Brain pericyte (primary cell): ENCODE data around the gene ECEL1.
"Not testable (repeated sequence)": the region's sequence is repeated elsewhere in the genome, so short reads cannot be mapped to it uniquely, and the experiment has no call there.

Source experiments
- DNase-seq: peaks from one replicate; pipeline ENCODE4 v3.0.0-alpha.2; 2012; ENCODE audit warnings: low read depth, low spot score

Gene ECEL1

GRCh38 chr2:232487385-232488096 is at the start of gene ECEL1:
TSS of gene ECEL1 (minus strand) at chr2:232487834. CDS start at chr2:232486653, 1,181 bp downstream.
- no peak for DNase-seq

GRCh38 chr2:232537079-232537478 is 49.4 kb upstream of the ECEL1 start:
- DNase-seq, result no peak

- no peak for DNase-seq
Observed at GRCh38 chr2:232535761-232536530, 48.3 kb upstream of the ECEL1 start.

- no peak for DNase-seq
Observed at GRCh38 chr2:232534940-232535651, 47.5 kb upstream of the ECEL1 start.

GRCh38 chr2:232533944-232534710 is 46.5 kb upstream of the ECEL1 start:
- DNase-seq, result peak; percentile 44

- DNase-seq, result not testable (repeated sequence)
Observed at GRCh38 chr2:232532821-232533220, 45.2 kb upstream of the ECEL1 start.

- no peak for DNase-seq
Observed at GRCh38 chr2:232532419-232532818, 44.8 kb upstream of the ECEL1 start.

GRCh38 chr2:232530626-232531260 is 43.1 kb upstream of the ECEL1 start:
- no peak for DNase-seq

GRCh38 chr2:232529806-232530547 is 42.3 kb upstream of the ECEL1 start:
- no peak for DNase-seq

- no peak for DNase-seq
Observed at GRCh38 chr2:232528746-232529460, 41.3 kb upstream of the ECEL1 start.

GRCh38 chr2:232527905-232528470 is 40.4 kb upstream of the ECEL1 start:
- no peak for DNase-seq

GRCh38 chr2:232526372-232526941 is 38.8 kb upstream of the ECEL1 start:
- no peak for DNase-seq

GRCh38 chr2:232525791-232526371 is 38.2 kb upstream of the ECEL1 start, which contains the start of gene CHRND:
TSS of gene CHRND (plus strand) at chr2:232526160. CDS start at chr2:232526216, 56 bp downstream.
- DNase-seq, result no peak

- no peak for DNase-seq
Observed at GRCh38 chr2:232525199-232525598, 37.6 kb upstream of the ECEL1 start.

GRCh38 chr2:232524771-232525170 is 37.1 kb upstream of the ECEL1 start:
- no peak for DNase-seq

- no peak for DNase-seq
Observed at GRCh38 chr2:232523682-232524597, 36.3 kb upstream of the ECEL1 start.

- no peak for DNase-seq
Observed at GRCh38 chr2:232523402-232523681, 35.7 kb upstream of the ECEL1 start.
